OCI-LY1 (cell line): ENCODE data around the gene USP48.

Source experiments
- H2AFZ ChIP-seq: fragments of 200-600 bp; sonication (generic), shearing (Covaris generic); 2 replicates; pipeline ENCODE4 v1.6.0; 2014; ENCODE audit warnings: antibody characterized with exemption, mild to moderate bottlenecking, low read length
- H3F3A ChIP-seq: fragments of 200-600 bp; sonication (generic), shearing (Covaris generic); 2 replicates; pipeline ENCODE4 v1.6.0; 2014; ENCODE audit warnings: mild to moderate bottlenecking, antibody characterized with exemption, low read length, moderate library complexity; ENCODE audit not compliant: insufficient read depth
- H3K27ac ChIP-seq: fragments of 200-600 bp; sonication (generic); 2 replicates; pipeline ENCODE4 v1.5.1; 2014; ENCODE audit warnings: low read length, mixed run types, mild to moderate bottlenecking, low read depth; ENCODE audit not compliant: poor library complexity, severe bottlenecking
- H3K27me3 ChIP-seq: fragments of 200-600 bp; sonication (generic); 2 replicates; pipeline ENCODE4 v1.6.0; 2014; ENCODE audit warnings: antibody characterized with exemption, mild to moderate bottlenecking, low read length, moderate library complexity; ENCODE audit not compliant: insufficient read depth
- H3K36me3 ChIP-seq: fragments of 200-600 bp; sonication (generic); 2 replicates; pipeline ENCODE4 v1.6.1; 2014; ENCODE audit warnings: mild to moderate bottlenecking, antibody characterized with exemption, low read length, moderate library complexity, mixed read lengths; ENCODE audit not compliant: insufficient read depth
- H3K4me1 ChIP-seq: fragments of 200-600 bp; sonication (generic); 2 replicates; pipeline ENCODE4 v1.5.1; 2014; ENCODE audit warnings: mild to moderate bottlenecking, low read length, moderate library complexity; ENCODE audit not compliant: insufficient read depth, severe bottlenecking
- H3K4me2 ChIP-seq: fragments of 200-600 bp; sonication (generic), shearing (Covaris generic); 2 replicates; pipeline ENCODE4 v1.6.1; 2014; ENCODE audit warnings: low read length
- H3K4me3 ChIP-seq: fragments of 200-600 bp; sonication (generic); 2 replicates; pipeline ENCODE4 v1.5.1; 2014; ENCODE audit warnings: low read length, low read depth, mild to moderate bottlenecking, mixed read lengths; ENCODE audit not compliant: poor library complexity, severe bottlenecking
- H3K79me2 ChIP-seq: fragments of 200-600 bp; shearing (Covaris generic); 2 replicates; pipeline ENCODE4 v1.6.1; 2016; ENCODE audit warnings: mixed run types, low read length, mixed read lengths; ENCODE audit not compliant: insufficient read depth
- H3K9ac ChIP-seq: fragments of 200-600 bp; sonication (generic), shearing (Covaris generic); 2 replicates; pipeline ENCODE4 v1.6.1; 2014; ENCODE audit warnings: mild to moderate bottlenecking, low read length, mixed read lengths
- H3K9me2 ChIP-seq: fragments of 200-600 bp; sonication (generic), shearing (Covaris generic); 2 replicates; pipeline ENCODE4 v1.6.1; 2014; ENCODE audit warnings: low read depth, mild to moderate bottlenecking, low read length, mixed read lengths
- H3K9me3 ChIP-seq: fragments of 200-600 bp; shearing (Covaris generic); 2 replicates; pipeline ENCODE4 v1.6.1; 2014; ENCODE audit warnings: low read length, mixed read lengths
- H4K20me1 ChIP-seq: fragments of 200-600 bp; sonication (generic), shearing (Covaris generic); 2 replicates; pipeline ENCODE4 v1.6.0; 2016; ENCODE audit warnings: mild to moderate bottlenecking, low read length; ENCODE audit not compliant: insufficient read depth
- EZH2 ChIP-seq: fragments of 200-600 bp; sonication (generic), shearing (Covaris generic); IDR thresholded peaks from 2 replicates; pipeline ENCODE4 v1.8.0; 2017; ENCODE audit warnings: borderline replicate concordance, mixed run types, mild to moderate bottlenecking, antibody characterized with exemption, low read length, moderate library complexity, mixed read lengths
- TF ChIP-seq, protein P1 (sequence below): fragments of 200-600 bp; sonication (generic), shearing (Covaris generic); IDR thresholded peaks from 2 replicates; pipeline ENCODE4 v1.5.1; 2017; ENCODE audit warnings: mild to moderate bottlenecking, antibody characterized with exemption, low read length, moderate library complexity, mixed read lengths

USP48 gene

DNA sequence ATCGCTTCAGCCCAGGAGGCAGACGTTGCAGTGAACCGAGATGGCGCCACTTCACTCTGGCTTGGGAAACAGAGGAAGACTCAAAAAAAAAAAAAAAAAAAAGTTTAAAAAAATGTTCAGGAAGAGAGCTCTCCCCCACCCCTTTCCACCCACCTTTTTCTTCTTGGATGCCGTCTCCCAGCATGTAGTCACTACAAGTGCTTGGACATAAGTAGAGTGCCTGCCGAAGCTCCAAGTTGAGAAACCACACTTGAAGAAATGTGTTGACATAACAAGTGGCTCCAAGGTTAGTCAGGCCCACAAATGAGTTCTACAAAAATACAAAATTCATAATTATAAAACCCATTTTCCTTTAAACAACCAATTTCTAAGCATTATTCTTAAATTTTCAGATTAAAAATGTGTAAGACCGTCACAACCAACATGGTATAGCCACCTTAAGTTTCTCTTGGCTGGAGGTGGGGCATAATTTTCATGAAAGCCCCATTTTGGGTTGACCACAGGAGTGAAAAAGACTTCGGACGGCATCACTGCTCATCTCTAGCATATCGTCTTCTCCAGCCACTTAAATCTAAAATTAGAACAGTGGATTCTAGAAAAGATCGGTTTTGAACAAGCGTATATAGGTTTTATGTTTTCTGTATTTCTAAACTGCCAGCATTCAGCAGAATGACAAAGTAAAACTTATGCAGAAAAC lies 26.4 kb downstream of the USP48 start:
- no peak overlapping the region for H3K4me3 ChIP-seq
- no peak overlapping the region for H3K4me2 ChIP-seq
- peaks cover 49% of the 10 kb centered on the region for H3K36me3 ChIP-seq
- no peaks in the 10 kb centered on the region for H3K27me3 ChIP-seq
- H3K27ac ChIP-seq = no peak overlapping the region
- peaks cover 8% of the 10 kb centered on the region for H3K4me1 ChIP-seq
- H3F3A ChIP-seq = no peaks in the 10 kb centered on the region
- TF ChIP-seq, protein P1, sequence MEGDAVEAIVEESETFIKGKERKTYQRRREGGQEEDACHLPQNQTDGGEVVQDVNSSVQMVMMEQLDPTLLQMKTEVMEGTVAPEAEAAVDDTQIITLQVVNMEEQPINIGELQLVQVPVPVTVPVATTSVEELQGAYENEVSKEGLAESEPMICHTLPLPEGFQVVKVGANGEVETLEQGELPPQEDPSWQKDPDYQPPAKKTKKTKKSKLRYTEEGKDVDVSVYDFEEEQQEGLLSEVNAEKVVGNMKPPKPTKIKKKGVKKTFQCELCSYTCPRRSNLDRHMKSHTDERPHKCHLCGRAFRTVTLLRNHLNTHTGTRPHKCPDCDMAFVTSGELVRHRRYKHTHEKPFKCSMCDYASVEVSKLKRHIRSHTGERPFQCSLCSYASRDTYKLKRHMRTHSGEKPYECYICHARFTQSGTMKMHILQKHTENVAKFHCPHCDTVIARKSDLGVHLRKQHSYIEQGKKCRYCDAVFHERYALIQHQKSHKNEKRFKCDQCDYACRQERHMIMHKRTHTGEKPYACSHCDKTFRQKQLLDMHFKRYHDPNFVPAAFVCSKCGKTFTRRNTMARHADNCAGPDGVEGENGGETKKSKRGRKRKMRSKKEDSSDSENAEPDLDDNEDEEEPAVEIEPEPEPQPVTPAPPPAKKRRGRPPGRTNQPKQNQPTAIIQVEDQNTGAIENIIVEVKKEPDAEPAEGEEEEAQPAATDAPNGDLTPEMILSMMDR = no peak
- TF ChIP-seq EZH2 = no peak
- no peak overlapping the region for H2AFZ ChIP-seq
- H4K20me1 ChIP-seq = no peaks in the 10 kb centered on the region
- no peak overlapping the region for H3K9ac ChIP-seq
- H3K9me3 ChIP-seq = no peaks in the 10 kb centered on the region
- peaks cover 47% of the 10 kb centered on the region for H3K79me2 ChIP-seq
- no peaks in the 10 kb centered on the region for H3K9me2 ChIP-seq

DNA sequence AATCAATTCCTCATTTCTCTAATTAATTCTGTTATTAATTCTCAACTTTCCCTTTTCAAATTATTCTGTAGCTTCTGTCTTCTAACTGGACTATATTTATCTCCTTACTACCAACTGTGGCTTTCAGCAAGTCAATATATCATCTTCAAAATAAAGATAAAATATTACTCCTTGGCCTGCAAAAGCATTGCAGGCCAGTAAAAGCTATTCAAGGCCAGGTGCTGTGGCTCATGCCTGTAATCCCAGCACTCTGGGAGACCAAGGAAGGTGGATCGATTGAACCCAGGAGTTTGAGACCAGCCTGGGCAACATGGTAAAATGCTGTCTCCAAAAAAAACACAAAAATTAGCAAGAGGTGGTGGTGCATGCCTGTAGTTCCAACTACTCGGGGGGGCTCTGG lies 27.9 kb downstream of the USP48 start:
- Histone ChIP-seq H4K20me1 (no peaks in the 10 kb centered on the region), H2AFZ (no peak overlapping the region), H3F3A (no peaks in the 10 kb centered on the region), H3K4me3 (no peak overlapping the region), H3K9ac (no peak overlapping the region), H3K27me3 (no peaks in the 10 kb centered on the region), H3K27ac (no peak overlapping the region), H3K4me2 (no peak overlapping the region), H3K36me3 (peaks cover 63% of the 10 kb centered on the region), H3K9me3 (no peaks in the 10 kb centered on the region), H3K4me1 (no peaks in the 10 kb centered on the region), H3K9me2 (no peaks in the 10 kb centered on the region), H3K79me2 (peaks cover 33% of the 10 kb centered on the region)
- TF ChIP-seq EZH2 = no peak
- TF ChIP-seq, protein P1 = no peak

DNA sequence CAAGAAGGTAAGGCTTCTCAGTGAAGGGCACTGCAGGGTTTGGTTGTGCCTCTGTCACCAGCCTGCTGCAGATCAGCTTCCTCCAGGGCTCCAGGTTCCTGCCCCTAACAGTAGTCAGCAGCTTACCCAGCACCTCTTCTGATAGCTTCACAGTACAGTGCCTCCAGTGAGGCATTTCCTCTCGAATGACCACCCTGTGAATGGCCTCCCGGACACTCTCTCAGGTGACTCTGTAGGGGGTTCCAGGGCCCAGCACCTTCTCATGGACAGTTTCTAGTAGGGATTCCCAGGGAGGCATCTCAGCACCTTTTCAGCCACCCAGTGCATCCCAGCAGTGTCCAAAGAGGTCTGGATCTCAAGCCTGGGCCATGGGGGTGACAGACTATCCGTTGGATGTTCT lies 28.4 kb downstream of the USP48 start:
- no peak overlapping the region for H3K9ac ChIP-seq
- no peak overlapping the region for H3K4me2 ChIP-seq
- H4K20me1 ChIP-seq = no peaks in the 10 kb centered on the region
- H3K4me3 ChIP-seq = no peak overlapping the region
- H2AFZ ChIP-seq = no peak overlapping the region
- H3K27me3 ChIP-seq = no peaks in the 10 kb centered on the region
- no peak overlapping the region for H3K27ac ChIP-seq
- TF ChIP-seq EZH2 = no peak
- TF ChIP-seq, protein P1 = no peak
- peaks cover 67% of the 10 kb centered on the region for H3K36me3 ChIP-seq
- no peaks in the 10 kb centered on the region for H3K9me3 ChIP-seq
- H3K9me2 ChIP-seq = no peaks in the 10 kb centered on the region
- no peaks in the 10 kb centered on the region for H3F3A ChIP-seq
- H3K79me2 ChIP-seq = peaks cover 28% of the 10 kb centered on the region
- no peaks in the 10 kb centered on the region for H3K4me1 ChIP-seq
